Stimulated activated naive CD4-positive, alpha-beta T cell (primary cell): ENCODE measurements around the gene TAF13.
"Not testable (repeated sequence)": the region's sequence is repeated elsewhere in the genome, so short reads cannot be mapped to it uniquely, and the experiment has no call there.

Experiments
- DNase-seq, 6 experiments: peaks; one replicate each; lab custom pipeline; 2025; lab: John Stamatoyannopoulos, UW

TAF13 gene

DNA sequence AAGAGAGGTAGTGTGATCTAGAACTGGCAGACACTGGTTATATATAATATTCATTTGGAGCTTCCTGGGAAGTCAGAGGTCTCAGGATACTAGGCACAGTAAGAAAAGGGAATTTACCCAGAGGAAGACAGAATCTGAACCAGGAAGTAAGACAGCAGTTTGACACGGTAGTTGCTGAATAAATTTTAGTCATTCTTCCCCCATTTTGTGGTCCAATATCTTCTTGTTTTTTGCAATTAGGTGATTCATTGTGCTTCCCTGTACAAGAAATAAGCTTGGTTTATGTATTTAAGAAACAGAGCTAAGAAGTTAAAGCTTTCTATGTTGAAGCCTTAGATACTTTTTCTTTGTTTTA, 16.0 kb upstream of the TAF13 start:
- DNase-seq: no peak

- no peak for DNase-seq
These were observed 15.5 kb upstream of the TAF13 start for GRCh38 chr1:109091078-109091838.

GRCh38 chr1:109090196-109091077, 14.6 kb upstream of the TAF13 start, which contains the start of gene TMEM167B:
Gene TMEM167B (plus strand): TSS chr1:109090764. CDS start chr1:109090873, 109 bp downstream.
- DNase-seq: peak; percentile 77 to 88 (median 82)

GRCh38 chr1:109089242-109090015, 13.6 kb upstream of the TAF13 start:
- no peak for DNase-seq

DNA sequence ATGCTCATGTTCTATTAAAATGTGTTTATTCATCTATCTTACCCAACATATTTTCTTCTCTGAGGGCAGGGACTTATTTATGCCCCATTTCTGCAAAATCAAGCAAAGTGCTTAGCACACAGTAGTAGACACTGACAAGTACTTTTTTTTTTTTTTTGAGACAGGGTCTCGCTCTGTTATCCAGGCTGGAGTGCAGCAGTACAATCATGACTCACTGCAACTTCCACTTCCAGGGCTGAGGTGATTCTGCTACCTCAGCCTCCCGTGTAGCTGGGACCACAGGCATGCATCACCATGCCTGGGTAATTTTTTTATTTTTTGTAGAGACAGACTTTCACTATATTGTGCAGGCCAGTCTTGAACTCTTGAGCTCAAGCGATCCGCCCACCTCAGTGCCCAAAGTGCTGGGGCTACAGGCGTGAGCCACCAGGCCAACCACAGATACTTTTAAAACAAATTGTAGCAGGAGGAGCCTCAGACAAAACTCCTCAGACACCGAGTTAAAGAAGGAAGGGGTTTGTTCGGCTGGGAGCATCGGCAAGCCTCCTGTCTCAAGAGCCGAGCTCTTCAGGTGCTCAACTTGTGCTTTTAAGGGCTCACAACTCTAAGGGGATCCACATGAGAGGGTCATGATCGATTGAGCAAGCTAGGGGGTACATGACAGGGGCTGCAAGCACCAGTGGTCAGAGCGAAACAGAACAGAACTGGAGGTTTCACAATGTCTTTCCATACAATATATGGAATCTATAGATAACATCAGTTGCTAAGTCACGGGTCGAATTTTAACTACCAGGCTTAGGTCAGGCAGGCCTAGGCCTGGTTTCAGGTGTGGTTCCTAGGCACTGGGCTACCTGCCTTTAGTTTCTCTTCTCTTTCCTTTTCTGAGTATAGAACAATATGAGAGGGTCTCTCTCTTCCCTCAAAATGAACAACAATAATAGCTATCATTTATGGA, 9.0 kb upstream of the TAF13 start:
- no peak for DNase-seq

- no peak for DNase-seq
These were observed 8.1 kb upstream of the TAF13 start for GRCh38 chr1:109083923-109084322.

- no peak for DNase-seq
These were observed 7.7 kb upstream of the TAF13 start for GRCh38 chr1:109083501-109083900.

- no peak for DNase-seq
These were observed 4.8 kb upstream of the TAF13 start for GRCh38 chr1:109080441-109081082.

DNA sequence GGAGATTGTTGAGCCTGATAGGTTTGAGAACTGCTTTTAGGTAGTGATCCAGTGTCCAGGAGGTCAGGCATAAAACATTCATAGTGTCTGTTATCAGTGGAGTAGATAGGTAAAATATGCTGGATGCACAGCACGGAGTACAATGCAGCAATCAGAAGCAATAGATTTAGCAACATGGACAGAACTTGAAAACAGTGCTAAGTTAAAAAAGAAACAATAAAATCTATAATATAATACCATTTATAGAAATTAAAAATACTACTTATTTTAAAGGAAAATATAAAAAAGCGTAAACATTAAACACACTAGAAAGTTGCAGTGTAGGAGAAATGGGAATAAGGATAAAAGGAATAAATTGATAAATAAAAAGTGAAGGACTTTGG, 3.4 kb upstream of the TAF13 start:
- DNase-seq: no peak

- no peak for DNase-seq
These were observed 2.5 kb upstream of the TAF13 start for GRCh38 chr1:109078317-109078716.

DNA sequence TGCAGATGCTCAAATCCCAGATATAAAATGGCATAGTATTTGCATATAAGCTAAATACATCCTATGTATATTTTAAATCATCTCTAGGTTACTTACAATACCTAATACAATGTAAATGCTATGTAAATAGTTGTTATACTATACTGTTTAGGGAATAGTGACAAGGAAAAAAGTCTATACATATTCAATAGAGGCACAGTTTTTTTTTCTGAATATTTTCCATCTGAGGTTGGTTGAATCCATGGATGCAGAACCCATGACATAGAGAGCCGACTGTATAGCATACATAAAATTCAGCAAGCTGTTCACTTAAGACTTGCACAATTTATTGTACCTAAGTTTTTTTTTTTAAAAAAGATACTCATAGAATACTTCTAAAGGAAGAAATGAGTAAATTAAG, 6.5 kb downstream of the TAF13 start:
- no peak for DNase-seq

GRCh38 chr1:109067883-109068282, 7.9 kb downstream of the TAF13 start:
- DNase-seq: no peak

GRCh38 chr1:109065137-109065536, 10.7 kb downstream of the TAF13 start:
- DNase-seq: no peak

GRCh38 chr1:109061183-109061582, 14.6 kb downstream of the TAF13 start:
- no peak for DNase-seq

- no peak for DNase-seq
These were observed 15.1 kb downstream of the TAF13 start for GRCh38 chr1:109060707-109061106.

GRCh38 chr1:109059026-109059425, 16.8 kb downstream of the TAF13 start:
- DNase-seq: no peak

DNA sequence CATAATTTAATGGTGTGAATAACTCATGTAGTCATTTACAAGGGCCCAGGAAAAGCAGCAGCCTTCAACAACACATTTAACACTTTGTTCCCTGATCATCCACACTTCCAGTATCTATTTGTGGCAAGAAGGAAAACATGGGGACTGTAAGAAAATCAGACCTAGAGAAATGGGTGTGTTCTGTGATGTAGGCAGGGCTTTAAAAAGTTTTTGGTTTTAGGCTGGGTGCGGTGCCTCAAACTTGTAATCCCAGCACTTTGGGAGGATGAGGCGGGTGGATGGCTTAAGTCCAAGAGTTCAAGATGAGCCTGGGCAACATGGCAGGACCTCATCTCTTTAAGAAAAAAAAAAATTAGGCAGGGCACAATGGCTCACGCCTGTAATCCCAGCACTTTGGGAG, 19.7 kb downstream of the TAF13 start:
- DNase-seq: no peak

DNA sequence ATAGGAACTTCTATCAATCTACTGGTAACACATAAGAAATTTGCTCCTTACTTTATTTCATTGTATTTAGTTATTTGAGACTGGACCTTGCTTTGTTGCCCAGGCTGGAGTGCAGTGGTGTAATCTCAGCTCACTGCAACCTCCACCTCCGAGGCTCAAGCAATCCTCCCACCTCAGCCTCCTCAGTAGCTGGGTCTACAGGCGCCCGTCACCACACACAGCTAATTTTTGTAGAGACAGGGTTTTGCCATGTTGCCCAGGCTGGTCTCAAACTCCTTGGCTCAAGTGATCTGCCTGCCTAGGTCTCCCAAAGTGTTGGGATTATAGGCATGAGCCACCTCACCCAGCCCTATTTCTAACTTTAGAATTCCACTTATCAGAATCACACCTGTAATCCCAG, 23.7 kb downstream of the TAF13 start:
- DNase-seq: not testable (repeated sequence)

GRCh38 chr1:109050228-109050995, 25.4 kb downstream of the TAF13 start:
- no peak for DNase-seq

DNA sequence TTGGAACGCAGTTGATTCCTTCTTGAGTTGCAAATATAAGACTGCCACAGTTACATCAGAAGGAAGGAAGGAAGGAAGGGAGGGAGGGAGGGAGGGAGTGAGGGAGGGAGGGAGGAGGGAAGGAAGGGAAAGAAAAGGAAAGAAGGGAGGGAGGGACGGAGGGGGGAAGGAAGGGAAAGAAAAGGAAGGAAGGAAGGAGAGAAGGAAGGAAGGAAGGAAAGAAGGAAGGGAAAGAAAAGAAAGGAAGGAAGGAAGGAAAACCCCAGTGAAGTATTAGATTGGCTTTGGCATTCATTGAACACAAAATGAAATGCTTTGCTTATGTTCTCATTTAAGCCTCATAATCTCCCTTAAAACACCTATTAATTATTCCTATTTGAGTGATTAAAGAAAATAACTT, 27.5 kb downstream of the TAF13 start:
- no peak for DNase-seq
